Measurements from ENCODE around the gene RAB11FIP5. TPM values are rescaled to one million over a fixed set of nuclear protein-coding genes. Genes with fewer than 3 reads are reported as not detected.

Gene RAB11FIP5
- total and polyA plus RNA-seq, 2 donors (not counting 3 experiments of a cell fraction or from before 2014, with no cell fraction given): 36.6 to 47.0 TPM

DNA sequence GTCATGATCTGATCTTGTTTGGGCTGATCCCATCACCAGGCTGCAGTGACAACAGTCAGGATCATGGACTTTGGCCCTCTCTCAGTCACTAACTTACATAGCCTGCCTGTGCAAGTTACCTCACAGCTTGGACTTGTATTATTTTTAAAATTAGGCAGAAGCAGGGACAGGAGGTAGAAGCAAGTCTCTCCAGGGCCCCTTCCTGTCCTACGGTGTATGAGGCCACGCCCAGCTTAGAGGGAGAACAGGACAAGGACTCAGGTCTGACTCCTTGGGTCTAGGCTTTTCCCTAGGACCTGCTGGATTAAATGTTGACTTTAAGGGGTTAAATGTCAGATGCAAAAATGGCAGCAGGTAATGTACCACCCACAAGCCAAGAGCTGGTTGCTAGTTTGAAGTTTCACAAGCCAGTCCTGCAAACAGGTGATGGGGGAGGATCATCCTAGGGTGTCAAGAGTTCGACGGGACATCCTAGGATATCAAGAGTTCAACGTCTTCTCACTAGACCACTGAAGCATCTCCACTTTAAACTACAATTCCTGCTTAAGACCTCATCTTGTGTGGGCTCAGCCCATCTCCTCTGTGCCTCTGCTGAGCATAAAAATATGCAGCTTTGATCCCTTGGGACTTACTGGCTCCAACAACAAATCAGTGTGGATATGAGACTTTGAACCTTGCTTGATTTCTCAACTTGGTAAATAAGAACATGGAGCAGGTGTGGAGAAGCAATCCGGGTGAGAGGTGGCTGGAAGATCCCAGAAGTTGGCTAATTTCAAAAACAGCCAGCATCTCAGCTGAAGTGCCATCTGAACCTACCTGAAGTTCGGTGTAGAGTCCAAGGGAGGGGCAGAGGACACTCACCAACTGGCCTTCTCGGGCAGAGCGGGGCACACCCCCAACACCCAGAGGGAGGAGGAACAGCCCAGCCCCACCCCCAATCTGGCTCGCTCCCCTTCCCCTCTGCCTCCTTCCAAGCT is 80.7 kb downstream of the RAB11FIP5 start:
- no TSS peak for BruUV-seq (replicated peaks)
- CTCF ChIA-PET: interaction anchor here (0.6 to 1.5 kb wide), 4 partner anchors 10 to 32 kb away, joined by 3 to 5 read pairs (median 3); no protein-coding TSS in a partner anchor
- Histone ChIP-seq H4K20me1 (replicated peaks; ENCODE audit: control insufficient read depth, extremely low read depth, insufficient read depth, low read length) (no peaks in the 10 kb centered on the region), H3K9me3 (replicated peaks; ENCODE audit: control insufficient read depth, insufficient read depth, low read length) (no peaks in the 10 kb centered on the region), H3K36me3 (ENCODE audit: control insufficient read depth in 2 of 2, extremely low read depth in 1 of 2, insufficient read depth in 2 of 2, low read length in 2 of 2) (peaks cover 2% of the 10 kb centered on the region in 2 experiments), H3K9me1 (replicated peaks; ENCODE audit: control insufficient read depth, extremely low read depth, insufficient read depth, low read length) (no peaks in the 10 kb centered on the region), H3K4me1 (ENCODE audit: control insufficient read depth, extremely low read depth, insufficient read depth, low read length) (no peaks in the 10 kb centered on the region), H3K4me2 (ENCODE audit: insufficient read depth, low read length) (no peak overlapping the region), H3K9ac (replicated peaks; ENCODE audit: extremely low read depth, insufficient read depth, low read length) (no peak overlapping the region), H3K27ac (ENCODE audit: insufficient read depth, low read depth, low read length) (no peak overlapping the region), H3K4me3 (replicated peaks in 1 of 3; ENCODE audit: insufficient read depth in 1 of 3, low read depth in 1 of 3, low read length in 3 of 3) (no peak overlapping the region), H3K27me3 (ENCODE audit: control insufficient read depth in 2 of 2, insufficient read depth in 2 of 2, low read length in 2 of 2) (no peaks in the 10 kb centered on the region), H3K79me2 (ENCODE audit: control insufficient read depth, insufficient read depth, low read length) (no peaks in the 10 kb centered on the region), H2AFZ (ENCODE audit: low read depth, low read length) (no peak overlapping the region)
- intact Hi-C loops (cut with micrococcal nuclease): no loop called here
- POLR2A ChIA-PET: no interaction called here
- dilution Hi-C loops (cut with MboI; ENCODE audit: extremely low pct_ligation_motif_present, low sequenced_read_pairs): no loop called here
- FAIRE-seq (no peak), DNase-seq (ENCODE audit: low read depth, low spot score) (no peak)
- no peak for TF ChIP-seq GATA2 (IDR thresholded peaks at IDR 0.05; ENCODE audit: insufficient read depth, insufficient read length, low read depth, low read length)
- TF ChIP-seq, protein P1, sequence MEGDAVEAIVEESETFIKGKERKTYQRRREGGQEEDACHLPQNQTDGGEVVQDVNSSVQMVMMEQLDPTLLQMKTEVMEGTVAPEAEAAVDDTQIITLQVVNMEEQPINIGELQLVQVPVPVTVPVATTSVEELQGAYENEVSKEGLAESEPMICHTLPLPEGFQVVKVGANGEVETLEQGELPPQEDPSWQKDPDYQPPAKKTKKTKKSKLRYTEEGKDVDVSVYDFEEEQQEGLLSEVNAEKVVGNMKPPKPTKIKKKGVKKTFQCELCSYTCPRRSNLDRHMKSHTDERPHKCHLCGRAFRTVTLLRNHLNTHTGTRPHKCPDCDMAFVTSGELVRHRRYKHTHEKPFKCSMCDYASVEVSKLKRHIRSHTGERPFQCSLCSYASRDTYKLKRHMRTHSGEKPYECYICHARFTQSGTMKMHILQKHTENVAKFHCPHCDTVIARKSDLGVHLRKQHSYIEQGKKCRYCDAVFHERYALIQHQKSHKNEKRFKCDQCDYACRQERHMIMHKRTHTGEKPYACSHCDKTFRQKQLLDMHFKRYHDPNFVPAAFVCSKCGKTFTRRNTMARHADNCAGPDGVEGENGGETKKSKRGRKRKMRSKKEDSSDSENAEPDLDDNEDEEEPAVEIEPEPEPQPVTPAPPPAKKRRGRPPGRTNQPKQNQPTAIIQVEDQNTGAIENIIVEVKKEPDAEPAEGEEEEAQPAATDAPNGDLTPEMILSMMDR (IDR thresholded peaks at IDR 0.05; ENCODE audit: extremely low read depth in 1 of 2, insufficient read depth in 1 of 2, low read depth in 1 of 2, low read length in 2 of 2): no peak
- no peak for TF ChIP-seq POLR2AphosphoS5 (IDR thresholded peaks at IDR 0.05; ENCODE audit: insufficient read depth, low read depth, low read length)
